SIG-M5 treated with dmso at 0.1 percent for 504 hours (cell line): ENCODE measurements around the gene CNGA3.

Source experiments
- DNase-seq: peaks from one replicate; lab custom pipeline; 2025; ENCODE audit not compliant: unreplicated experiment; lab: John Stamatoyannopoulos, UW

CNGA3 gene

GRCh38 chr2:98438190-98439133, 92.2 kb downstream of the CNGA3 start:
- peak; percentile 58 for DNase-seq

- no peak for DNase-seq
These were observed 95.6 kb downstream of the CNGA3 start for GRCh38 chr2:98441706-98442450.

DNA sequence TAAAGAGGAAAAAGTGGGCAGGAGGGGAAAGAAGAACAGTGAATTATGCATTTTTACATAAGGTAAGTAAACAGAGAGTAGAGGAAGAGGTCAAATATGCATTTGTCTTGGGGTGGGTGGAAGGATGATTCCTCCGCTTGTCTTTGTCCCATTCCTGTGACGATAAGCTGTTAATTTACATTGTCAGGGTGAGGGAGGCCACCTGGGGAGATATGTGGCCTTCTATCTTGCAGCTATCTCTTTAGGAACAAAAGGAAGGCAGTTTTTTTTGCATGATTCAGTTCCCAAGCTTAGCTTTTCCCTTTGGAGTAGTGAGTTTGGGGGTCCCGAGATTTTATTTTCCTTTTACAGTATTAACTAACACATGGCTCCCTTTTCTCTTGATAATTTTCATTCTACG, 96.2 kb downstream of the CNGA3 start:
- DNase-seq = no peak

- peak; percentile 65 for DNase-seq
These were observed 98.3 kb downstream of the CNGA3 start, which contains the start of gene INPP4A for GRCh38 chr2:98444436-98445176. INPP4A (plus strand) TSS chr2:98444858; CDS start chr2:98520049, 75,191 bp downstream.

DNA sequence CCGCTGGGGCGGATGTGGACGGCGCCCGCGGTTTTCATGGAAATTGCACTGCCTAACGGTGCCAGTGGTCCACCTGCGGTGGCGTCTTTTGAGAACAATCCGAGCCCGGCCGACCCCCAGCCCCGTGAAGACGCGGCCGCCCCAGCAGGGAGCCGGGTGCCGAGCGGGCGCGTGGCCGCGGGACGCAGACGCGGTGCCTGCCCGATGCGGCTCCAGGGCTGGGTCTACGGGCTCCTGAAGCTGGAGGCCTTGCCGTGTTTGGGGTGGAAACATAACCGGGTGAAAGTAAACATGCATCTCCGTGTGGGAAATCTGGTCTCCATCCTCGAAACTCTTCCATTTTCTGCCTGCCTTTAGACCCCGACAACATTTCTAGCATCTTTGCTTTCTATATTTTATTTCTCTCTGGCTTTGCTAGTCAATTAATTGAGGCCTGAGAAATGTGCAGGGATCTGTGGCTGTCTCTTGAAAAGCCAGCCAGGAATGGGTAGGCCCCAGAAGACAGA, 99.0 kb downstream of the CNGA3 start:
- DNase-seq = no peak

DNA sequence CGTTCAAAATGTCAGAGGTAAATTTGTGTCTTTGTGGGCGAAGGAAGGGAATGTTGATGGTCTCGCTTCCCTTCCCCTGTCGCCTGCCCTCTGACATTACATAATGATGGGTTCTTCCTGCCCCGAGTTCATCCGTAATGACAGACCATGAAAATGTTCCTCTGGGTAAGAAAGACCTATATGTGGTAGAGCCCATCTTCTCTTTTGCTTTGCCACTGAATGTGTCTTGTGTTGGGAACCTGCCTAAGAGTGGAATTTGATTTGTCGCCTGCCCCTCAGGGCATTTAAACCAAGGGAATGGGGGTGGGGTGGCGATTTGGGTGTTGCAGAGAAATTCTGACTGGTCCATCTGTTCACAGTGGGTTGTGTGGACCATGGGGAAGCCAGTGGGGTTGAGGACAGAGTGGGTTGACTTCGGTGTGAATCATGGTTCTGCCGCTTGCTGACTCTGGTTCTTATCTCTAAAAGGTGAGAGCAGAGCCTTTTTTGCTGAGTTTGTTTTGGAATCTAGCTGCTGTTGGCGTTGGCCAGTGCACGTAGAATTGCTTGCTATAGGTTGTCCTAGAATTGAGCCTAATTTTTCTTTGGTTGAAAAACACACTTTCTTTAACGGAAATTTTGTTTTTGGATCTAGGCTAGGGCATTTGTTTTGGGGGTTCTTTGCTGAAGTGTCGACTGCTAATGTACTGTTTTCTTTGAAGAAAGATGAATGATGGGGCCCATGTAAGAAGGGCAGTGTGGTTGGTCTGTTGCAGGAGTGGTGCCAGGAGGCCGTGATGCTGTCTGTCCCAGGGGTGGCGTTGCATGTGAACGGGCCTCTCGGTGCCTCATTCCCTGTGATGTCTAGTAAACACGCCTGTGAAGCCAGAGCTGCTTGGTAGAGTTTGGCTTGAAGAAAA, 99.7 kb downstream of the CNGA3 start:
- peak; percentile 62 for DNase-seq

- no peak for DNase-seq
These were observed 100.6 kb downstream of the CNGA3 start for GRCh38 chr2:98446850-98447249.
